Uterus (tissue), 4 donors: Measurements from ENCODE around the gene OR52K2. TPM values are rescaled to one million over a fixed set of nuclear protein-coding genes. Genes with fewer than 3 reads are reported as not detected.

Experiments
- DNase-seq, 2 donors: peaks; one replicate each; pipeline ENCODE4 v3.0.0-alpha.2; 2019 to 2020
- H3K27ac ChIP-seq, 2 donors: fragments of 200-600 bp; sonication (generic); 1 replicate in 1 of 2; 2 replicates in 1 of 2; pipeline ENCODE4 v1.5.1; 2016 to 2018
- H3K27me3 ChIP-seq, 2 donors: fragments of 200-600 bp; sonication (generic); one replicate each; pipeline ENCODE4 v1.5.1; 2018 to 2019; ENCODE audit warnings: control low read depth in 1 of 2
- H3K36me3 ChIP-seq, 2 donors: fragments of 200-600 bp; sonication (generic); one replicate each; pipeline ENCODE4 v1.5.1; 2019; ENCODE audit warnings: control low read depth in 1 of 2
- H3K4me1 ChIP-seq, 2 donors: fragments of 200-600 bp; sonication (generic); one replicate each; pipeline ENCODE4 v1.5.1; 2018 to 2019; ENCODE audit warnings: control low read depth in 1 of 2
- H3K4me3 ChIP-seq, 2 donors: fragments of 200-600 bp; sonication (generic); 1 replicate in 1 of 2; 2 replicates in 1 of 2; pipeline ENCODE4 v1.5.1; 2018 to 2019; ENCODE audit warnings: mild to moderate bottlenecking in 1 of 2
- H3K9me3 ChIP-seq, 2 donors: fragments of 200-600 bp; sonication (generic); one replicate each; pipeline ENCODE4 v1.5.1; 2019; ENCODE audit warnings: control low read depth in 1 of 2
- CTCF ChIP-seq, 4 experiments: fragments of 200-600 bp in 2 of 4; fragments of 450-650 bp in 2 of 4; sonication (generic) in 2 of 4; IDR thresholded peaks; one replicate each; pipeline ENCODE4 v1.5.1; 2016 to 2019; ENCODE audit warnings: antibody characterized with exemption in 4 of 4, mild to moderate bottlenecking in 2 of 4, moderate library complexity in 1 of 4
- POLR2A ChIP-seq, 2 donors: fragments of 450-650 bp; IDR thresholded peaks; one replicate each; pipeline ENCODE4 v1.6.1; 2016; ENCODE audit warnings: antibody characterized with exemption in 2 of 2, mild to moderate bottlenecking in 1 of 2, moderate library complexity in 1 of 2
- intact Hi-C: fragments of 100-400 bp; cut with DNase I; formaldehyde crosslinking; loops from one replicate; pipeline ENCODE4 v1.15.1; 2023; ENCODE audit warnings: low total_unique reads
- total RNA-seq, 4 donors: library from RNA; depleted of rRNA in 3 of 4; stranded (reverse); fragments of >200 nt in 3 of 4; gene quantifications; one replicate each; pipeline versions ENCODE4 v1.1.0 to v1.2.4, GENCODE V29; 2014 to 2023
- donor health status: DM: yes; HTN: yes; CAD: no.

Gene OR52K2
- total RNA-seq, 4 donors from 2014 or later = not detected

GRCh38 chr11:4491878-4492606, 42.9 kb downstream of the OR52K2 start:
- H3K4me1 ChIP-seq = no peaks in the 10 kb centered on the region
- H3K9me3 ChIP-seq = no peaks in the 10 kb centered on the region
- H3K27me3 ChIP-seq = no peaks in the 10 kb centered on the region
- H3K36me3 ChIP-seq = no peaks in the 10 kb centered on the region
- intact Hi-C loops = loop anchor here (5.0 kb wide), 1 partner anchor 305 kb away; no protein-coding TSS in a partner anchor
- no peak overlapping the region for H3K27ac ChIP-seq
- H3K4me3 ChIP-seq = no peak overlapping the region
- no peak for DNase-seq
- TF ChIP-seq CTCF (IDR thresholded peaks at IDR 0.05) (no peak), POLR2A (IDR thresholded peaks at IDR 0.05) (no peak)

GRCh38 chr11:4493480-4493818, 44.4 kb downstream of the OR52K2 start:
- Histone ChIP-seq H3K9me3 (no peaks in the 10 kb centered on the region), H3K27ac (no peak overlapping the region), H3K4me3 (no peak overlapping the region), H3K36me3 (no peaks in the 10 kb centered on the region), H3K4me1 (no peaks in the 10 kb centered on the region), H3K27me3 (no peaks in the 10 kb centered on the region)
- TF ChIP-seq POLR2A (IDR thresholded peaks at IDR 0.05) (no peak), CTCF (IDR thresholded peaks at IDR 0.05) (no peak)
- intact Hi-C loops = loop anchor here (5.0 kb wide), 1 partner anchor 306 kb away; no protein-coding TSS in a partner anchor
- no peak for DNase-seq

- Histone ChIP-seq H3K36me3 (no peaks in the 10 kb centered on the region), H3K27ac (no peak overlapping the region), H3K9me3 (no peaks in the 10 kb centered on the region), H3K4me1 (no peaks in the 10 kb centered on the region), H3K27me3 (no peaks in the 10 kb centered on the region), H3K4me3 (no peak overlapping the region)
- no peak for DNase-seq
- intact Hi-C loops = no loop called here
- no peak for TF ChIP-seq POLR2A (IDR thresholded peaks at IDR 0.05)
Observed at GRCh38 chr11:4495487-4495886, 46.4 kb downstream of the OR52K2 start.

GRCh38 chr11:4495986-4496385, 46.9 kb downstream of the OR52K2 start:
- H3K27me3 ChIP-seq = no peaks in the 10 kb centered on the region
- no peaks in the 10 kb centered on the region for H3K36me3 ChIP-seq
- DNase-seq = no peak
- H3K27ac ChIP-seq = no peak overlapping the region
- no peak overlapping the region for H3K4me3 ChIP-seq
- no peaks in the 10 kb centered on the region for H3K4me1 ChIP-seq
- no peaks in the 10 kb centered on the region for H3K9me3 ChIP-seq
- intact Hi-C loops = no loop called here
- TF ChIP-seq CTCF (IDR thresholded peaks at IDR 0.05) (no peak), POLR2A (IDR thresholded peaks at IDR 0.05) (no peak)

- TF ChIP-seq POLR2A (IDR thresholded peaks at IDR 0.05) (no peak), CTCF (IDR thresholded peaks at IDR 0.05) (no peak)
Observed at GRCh38 chr11:4496557-4497248, 47.6 kb downstream of the OR52K2 start.

More at GRCh38 chr11:4496557-4497248, 47.6 kb downstream of the OR52K2 start:
- Histone ChIP-seq H3K4me3 (no peak overlapping the region), H3K27me3 (no peaks in the 10 kb centered on the region), H3K27ac (no peak overlapping the region), H3K4me1 (no peaks in the 10 kb centered on the region), H3K9me3 (no peaks in the 10 kb centered on the region), H3K36me3 (no peaks in the 10 kb centered on the region)
- no peak for DNase-seq
- intact Hi-C loops = no loop called here

Other genes with a start within 250 kb of the OR52K2 start
- gene OR52B4, start 80.9 kb upstream of the OR52K2 start, total RNA-seq = 1 to 10 TPM in 1 of 4 donors, not detected in 3; 1.3 TPM
- gene TRIM21, start 55.6 kb upstream of the OR52K2 start, total RNA-seq = 10 to 100 TPM in 3 of 4 donors, 1 to 10 TPM in 1; 5.0 to 28.0 (median 17.0) TPM
- not detected for gene OR52K1, start 33.4 kb downstream of the OR52K2 start, total RNA-seq
- not detected for gene OR52M1, start 95.9 kb downstream of the OR52K2 start, total RNA-seq
- not detected for gene OR52I2, start 132.4 kb downstream of the OR52K2 start, total RNA-seq
- gene OR52I1, start 144.7 kb downstream of the OR52K2 start, total RNA-seq = not detected
- 10 to 100 TPM in 3 of 4 donors, 1 to 10 TPM in 1; 9.0 to 22.7 (median 13.3) TPM for gene TRIM68, start 158.9 kb downstream of the OR52K2 start, total RNA-seq
- not detected for gene OR51D1, start 188.2 kb downstream of the OR52K2 start, total RNA-seq
- gene OR51E1, start 194.7 kb downstream of the OR52K2 start, total RNA-seq = 1 to 10 TPM in 2 of 4 donors, under 1 TPM in 1, not detected in 1; 0.26 to 1.4 (median 1.0) TPM
- gene OR51E2, start 248.6 kb downstream of the OR52K2 start, total RNA-seq = 1 to 10 TPM in 1 of 4 donors, under 1 TPM in 3; 0.26 to 1.8 (median 0.49) TPM